GM19438 (cell line): Measurements from ENCODE around the gene DHRS12.

Experiments
- ATAC-seq: cut with Tn5 transposase; IDR thresholded peaks from one replicate; pipeline ENCODE4 v1.9.1; 2021; ENCODE audit warnings: low read depth; ENCODE audit not compliant: unreplicated experiment

Gene DHRS12, protein sequence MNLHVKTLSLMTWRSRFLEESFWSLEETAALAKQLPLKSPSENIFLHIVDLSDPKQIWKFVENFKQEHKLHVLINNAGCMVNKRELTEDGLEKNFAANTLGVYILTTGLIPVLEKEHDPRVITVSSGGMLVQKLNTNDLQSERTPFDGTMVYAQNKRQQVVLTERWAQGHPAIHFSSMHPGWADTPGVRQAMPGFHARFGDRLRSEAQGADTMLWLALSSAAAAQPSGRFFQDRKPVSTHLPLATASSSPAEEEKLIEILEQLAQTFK

DNA sequence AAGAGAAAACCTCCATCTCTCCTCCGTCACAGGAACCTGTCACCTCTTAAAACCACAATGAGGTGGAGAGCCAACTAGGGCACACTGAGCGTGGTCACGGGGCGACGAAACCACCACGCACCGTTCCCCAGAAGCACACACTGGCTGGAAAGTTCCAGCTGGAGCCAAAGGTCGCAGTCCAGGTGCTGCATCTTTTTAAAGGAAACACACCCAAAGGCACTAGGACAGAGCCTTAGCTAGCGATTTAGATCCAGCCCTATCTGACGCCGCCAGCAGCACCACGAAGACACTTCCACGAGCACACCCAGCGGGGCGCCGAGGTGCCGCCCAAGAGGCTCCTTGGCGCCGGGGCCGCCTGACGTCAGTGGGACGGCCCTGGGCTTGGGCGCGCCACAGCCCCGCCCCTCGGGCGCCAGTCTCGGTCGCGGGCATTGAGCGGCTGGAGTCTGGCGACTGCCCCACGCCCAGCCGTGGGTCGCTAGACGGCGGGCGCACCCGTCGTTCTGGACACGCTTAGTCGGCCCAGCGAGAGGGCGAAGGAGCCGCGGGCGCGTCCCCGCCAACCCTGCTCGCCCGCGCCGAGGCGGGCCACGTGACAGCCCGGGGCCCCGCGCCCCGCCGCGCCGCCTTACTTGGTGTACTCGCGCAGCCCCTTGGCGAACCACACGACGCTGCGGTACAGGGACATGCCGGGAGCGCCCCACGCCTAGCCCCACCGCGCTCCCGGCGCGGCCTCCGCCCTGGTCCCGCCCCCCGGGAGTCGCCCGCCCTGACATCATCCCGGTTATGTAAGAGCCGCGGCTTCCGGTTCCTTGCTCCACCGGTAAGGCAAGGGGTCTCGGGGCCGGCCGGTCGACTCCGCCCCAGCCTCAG, at the start of gene DHRS12:
Gene DHRS12 (minus strand): TSS at position 742 of the 873 bp plus-strand sequence. CDS start 4,504 bp downstream, outside the sequence.
- ATAC-seq: peak; percentile 89

DNA sequence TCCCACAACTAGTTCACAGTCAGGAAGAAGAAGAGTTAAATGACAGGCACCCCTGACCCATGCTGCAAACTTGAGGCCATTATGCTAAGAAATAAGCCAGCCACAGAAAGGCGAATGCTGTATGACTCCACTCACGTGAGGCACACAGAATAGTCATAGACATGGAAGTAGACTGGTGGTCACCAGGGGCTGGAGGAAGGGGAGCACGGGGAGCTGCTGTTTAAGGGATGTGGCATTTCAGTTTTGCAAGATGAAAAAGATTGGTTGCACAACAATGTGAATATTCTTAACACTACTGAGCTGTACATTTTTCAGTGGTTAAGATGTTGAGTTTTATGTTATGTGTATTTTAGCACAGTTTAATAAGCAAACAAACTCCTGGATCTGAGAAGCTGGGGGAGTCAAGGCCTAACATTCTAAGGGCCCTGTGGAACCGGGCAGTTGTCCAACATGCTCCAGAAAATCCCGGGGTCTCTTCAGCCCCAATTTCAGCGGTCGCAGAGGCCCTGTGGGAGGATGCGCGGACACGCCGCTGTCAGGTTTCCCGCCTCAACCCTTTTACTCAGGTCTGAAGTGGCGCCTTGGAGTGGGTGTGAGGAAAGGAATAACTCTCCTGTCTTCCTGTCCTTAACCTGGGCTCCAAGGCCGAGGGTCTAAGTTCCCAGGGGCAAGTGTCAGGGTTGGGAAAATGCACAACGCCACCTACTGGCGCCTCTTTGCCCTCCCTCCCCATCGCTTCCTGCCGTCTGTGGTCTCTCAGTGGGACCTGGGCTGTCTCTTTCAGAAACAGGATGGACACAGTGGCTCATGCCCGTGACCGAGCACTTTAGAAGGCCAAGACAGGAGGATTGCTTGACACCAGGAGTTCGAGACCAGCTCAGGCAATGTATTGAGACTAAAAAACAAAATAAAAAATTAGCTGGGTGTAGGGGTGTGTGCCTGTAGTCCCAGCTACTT, 45.5 kb upstream of the DHRS12 start:
- ATAC-seq: no peak

DNA sequence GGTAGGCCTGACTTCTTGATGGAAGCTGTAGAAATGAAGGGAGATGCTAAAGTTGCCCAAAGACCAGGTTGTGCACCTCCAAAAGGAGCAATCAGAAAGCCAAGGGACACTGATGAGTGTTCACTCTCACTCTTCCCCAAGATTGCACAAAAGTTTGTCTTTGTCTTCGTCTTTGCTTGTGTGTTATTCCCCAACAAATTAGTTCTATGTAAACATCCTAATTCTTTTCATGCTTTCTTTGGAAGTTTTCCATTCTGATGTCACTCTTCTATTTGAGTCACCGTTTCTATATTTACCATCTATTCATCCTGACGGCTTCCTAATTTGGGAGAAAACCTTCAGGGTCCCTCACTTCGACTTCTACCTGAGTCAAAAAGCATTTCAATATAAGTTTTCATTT, 44.7 kb upstream of the DHRS12 start:
- ATAC-seq: no peak

DNA sequence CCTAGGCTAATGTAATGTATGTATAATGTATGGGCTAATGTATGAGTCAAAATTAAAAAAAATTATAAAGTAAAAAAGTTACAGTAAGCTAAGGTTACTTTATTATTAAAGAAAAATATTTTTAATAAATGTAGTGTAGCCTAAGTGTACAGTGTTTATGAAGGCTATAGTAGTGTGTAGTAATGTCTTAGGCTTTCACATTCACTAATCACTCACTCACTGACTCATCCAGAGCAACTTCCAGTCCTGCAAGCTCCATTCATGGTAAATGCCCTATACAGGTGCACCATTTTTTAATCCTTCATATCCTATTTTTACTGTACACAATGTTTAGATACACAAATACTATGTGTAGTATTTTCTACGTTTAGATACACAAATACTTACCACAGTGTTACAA, 42.8 kb upstream of the DHRS12 start:
- ATAC-seq: no peak

DNA sequence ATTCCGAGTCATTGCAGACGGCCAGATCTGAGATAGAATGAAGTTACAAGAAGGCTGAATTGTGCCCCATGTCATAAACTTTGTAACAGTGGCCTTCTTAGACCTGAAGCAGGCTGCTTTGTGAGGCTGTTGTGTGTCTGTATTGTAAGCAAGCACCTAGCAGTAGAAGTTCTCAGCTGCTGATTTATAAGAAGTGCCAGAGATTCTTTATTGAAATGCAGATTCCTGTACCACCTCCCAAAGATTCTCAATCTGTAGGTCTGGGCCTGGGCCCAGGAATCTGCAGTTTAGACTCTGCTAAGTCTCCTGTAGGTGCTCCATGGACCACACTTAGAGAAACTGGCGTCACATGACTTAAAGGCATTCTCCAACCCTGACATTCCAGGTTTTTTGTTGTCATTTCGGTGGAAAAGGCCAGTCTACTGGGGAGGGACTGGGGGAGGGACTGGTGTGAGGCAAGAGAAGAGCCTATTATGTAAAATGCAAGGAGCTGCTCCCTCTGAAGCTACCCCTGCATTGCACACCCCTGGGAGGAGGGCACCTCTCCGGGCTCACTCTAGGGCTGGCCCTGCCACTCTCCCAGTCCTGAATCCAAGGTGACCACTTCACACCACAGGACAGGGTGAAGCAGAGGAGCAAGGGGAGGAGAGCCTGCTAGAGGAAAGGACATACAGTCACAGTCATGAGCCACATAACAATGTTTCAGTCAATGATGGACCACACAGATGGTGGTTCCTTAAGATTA, 41.8 kb upstream of the DHRS12 start:
- no peak for ATAC-seq

DNA sequence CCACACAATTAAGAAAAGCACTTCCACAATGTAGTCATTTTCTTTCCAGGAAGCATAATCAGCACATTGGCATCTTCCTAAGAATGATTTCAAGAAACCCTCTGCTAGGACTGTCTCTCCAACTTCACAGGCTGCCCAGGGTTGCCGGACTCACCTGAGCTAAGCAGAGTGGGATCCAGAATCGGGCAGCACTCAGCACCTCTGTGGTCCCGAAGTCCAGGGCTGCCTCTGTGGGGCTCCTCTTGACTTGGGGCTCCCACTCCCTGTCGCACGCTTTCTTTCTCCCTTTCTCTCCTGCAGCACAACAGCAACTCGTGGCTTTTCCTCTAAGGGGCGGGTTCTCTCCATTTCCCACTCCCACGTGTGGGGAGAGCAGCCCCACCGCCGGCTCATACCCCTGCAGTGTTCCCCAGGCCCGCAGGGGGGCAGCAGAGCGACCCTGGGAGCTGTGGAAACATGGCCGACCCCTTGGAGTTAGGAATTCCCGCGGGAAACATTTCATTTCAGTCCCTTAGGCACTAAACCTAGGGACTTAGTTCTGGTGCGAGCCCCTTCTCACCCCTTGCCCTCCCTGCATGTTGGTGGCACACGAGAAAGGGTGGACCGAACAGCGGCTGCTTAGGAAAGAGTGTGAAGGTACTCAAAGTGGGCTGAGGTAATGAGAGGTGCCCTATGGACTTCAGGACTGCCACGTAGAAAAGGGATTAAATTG, 41.1 kb upstream of the DHRS12 start, which contains the start of gene TMEM272:
Gene TMEM272 (minus strand): TSS at position 316 of the 712 bp plus-strand sequence. CDS start 6,647 bp downstream, outside the sequence.
- peak; percentile 67 for ATAC-seq

DNA sequence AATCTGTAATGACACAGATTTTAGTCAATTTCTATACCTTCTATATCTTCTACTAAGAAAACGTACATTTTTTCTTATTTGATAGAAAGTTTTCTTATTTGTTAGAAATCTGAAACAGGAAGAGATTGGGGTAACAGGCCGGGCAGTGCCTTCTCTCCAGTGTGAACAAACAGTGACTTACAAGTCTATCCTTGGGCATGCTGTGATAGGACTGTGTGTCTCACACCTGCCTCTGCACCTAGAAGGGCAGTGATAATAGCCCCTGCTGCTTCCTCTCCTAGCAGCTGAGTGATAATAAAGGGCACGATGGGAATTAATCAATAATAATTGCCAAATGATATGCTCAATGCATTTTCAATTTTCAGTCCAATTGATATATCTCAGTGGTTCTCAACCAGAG, 39.6 kb upstream of the DHRS12 start:
- no peak for ATAC-seq

DNA sequence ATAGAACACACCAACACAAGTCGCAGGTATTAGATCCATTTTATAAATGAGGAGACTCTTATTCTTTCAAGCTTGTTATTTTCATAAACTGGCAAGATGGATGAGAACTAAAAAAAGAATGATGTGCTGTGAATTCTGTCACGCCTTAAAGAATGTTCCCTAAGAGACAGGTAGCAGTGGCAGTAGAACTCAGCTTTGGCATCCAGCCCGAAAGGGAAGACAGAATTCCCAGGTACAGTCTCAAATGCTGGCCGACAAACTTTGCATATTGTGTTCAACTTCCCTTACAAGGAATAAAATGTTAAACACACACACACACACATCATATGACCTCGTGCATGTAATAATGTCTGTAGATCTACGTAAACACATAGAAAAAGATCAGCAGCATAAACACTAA, 37.8 kb upstream of the DHRS12 start:
- no peak for ATAC-seq

DNA sequence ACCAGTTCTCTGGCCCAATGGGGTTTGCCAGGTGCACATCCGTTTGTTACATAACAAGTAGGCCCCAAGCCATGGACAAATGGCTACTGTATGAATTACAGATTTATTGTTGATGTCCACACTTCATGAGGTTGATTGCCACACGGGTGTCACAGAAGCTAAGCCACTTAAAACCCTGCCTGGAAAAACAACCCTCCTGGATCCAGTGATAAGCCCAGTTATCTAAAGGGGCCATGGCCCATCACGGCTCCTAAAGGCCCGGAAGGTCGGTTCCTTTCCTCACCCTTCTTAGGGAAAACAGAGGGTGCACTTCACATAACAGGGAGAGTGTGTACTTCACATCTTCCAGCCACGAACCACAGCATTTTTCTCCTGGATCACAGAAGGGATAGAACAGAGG, 37.0 kb upstream of the DHRS12 start:
- no peak for ATAC-seq

DNA sequence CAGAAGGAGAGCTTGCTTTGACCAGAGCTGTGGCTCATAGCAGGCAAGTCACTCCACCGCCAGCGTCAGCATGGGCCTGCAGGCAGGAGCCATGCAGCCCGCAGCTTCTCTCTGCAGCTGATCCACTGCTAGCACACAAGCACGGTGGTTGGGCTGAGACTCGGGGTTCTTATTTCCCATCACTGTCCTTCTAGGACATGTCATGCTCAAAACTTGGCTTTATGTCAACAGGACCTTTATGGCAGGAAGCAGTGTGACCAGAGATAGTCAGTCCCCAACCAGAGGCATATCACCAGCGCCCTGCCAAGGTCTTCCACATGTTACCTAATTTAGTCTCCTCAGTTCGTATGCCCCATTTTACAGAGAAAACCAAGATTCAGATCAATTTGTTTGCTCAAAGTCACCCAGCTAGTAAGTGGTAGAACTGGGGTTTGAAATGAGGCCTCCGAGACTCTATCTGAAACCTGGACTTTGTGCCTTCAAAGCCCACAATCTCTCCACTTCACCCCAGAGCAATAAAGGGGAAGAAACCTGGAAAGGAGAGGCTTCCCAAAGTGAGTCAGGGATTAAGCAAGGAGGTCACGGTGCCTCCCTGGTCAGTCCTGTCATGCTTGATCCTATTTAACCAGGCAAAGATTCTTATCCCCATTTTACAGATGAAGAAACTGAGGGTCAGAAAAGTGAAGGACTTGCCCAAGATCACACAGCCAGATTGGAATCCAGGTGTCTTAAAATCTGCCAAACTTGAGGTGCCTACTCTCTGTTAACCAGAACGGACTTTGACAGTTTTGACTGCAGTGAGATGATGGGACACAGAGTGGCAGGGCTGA, 36.0 kb upstream of the DHRS12 start:
- no peak for ATAC-seq

DNA sequence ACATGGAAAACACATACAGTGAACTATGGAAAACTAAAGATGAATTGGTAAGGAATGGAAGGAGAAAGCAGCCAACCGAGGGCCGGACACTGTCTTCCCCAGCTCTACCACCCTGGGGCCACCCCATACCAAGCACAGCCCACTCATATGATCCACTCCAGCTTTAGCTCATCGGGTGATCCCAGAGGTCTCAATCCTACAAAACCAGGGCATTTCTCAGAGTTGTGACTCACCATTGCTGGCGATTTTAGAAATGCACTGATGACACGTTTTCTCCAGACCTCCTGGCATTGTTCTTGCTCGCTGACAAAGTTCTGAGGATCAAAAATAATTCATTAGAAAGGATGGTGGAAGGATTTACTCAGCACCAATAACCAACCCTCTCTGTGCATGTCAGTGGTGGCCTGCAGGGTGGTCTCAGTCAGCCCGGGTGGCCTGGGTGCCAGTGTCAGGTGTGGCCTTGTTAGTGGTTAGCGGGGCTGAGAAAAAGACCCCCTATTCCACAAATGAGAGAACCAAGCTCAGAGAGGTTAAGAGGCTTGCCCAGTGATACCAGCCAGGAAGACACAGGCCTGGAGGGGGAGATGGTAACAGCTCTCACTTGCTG, 34.4 kb upstream of the DHRS12 start:
- ATAC-seq: no peak

DNA sequence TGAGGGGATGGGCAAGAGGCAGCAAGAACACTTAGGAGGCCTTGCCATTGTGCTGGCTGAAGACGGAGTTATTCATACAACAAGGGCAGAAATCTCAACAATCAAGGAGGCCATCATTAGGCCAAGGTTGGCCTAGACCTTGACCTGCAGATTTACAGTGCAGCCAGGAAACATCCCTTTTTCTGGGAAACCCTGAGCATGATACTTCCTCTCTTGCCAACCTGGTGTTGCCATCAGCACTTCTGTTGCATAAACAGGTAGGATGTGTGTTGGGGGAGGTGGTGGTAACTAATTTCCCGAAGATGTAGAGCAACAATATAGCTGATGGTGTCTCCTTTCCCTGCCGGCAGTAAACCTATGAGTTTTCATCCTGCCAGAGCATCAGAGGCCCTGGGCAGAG, 33.1 kb upstream of the DHRS12 start:
- no peak for ATAC-seq

DNA sequence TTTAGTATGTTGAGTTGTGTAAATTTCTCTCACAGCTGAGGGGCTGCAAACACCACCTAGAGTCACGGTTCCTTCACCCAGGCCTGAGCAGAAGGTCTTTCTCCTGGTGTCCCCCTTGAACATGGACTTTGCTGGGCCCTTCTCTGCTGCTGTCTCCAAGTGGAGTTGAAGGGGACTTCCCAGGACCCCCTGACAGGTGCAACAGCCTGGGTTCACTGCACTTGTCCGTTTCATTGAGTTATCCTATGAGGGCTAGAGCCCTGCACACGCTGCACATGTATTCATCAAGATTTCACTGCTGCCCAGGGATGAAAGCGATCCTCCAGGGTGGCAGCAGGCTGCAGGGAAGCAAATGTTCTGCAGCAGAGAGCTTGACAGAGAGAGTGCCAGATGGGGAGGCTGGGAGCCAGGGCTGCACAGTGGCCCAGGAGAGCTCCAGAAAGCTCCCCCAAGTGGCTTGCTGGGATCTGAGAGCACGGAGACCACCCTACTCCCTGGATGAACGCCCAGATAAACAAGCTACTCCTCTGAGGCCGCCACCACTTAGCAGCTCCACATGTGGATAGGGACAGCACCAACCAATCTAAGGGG, 30.7 kb upstream of the DHRS12 start:
- ATAC-seq: no peak

DNA sequence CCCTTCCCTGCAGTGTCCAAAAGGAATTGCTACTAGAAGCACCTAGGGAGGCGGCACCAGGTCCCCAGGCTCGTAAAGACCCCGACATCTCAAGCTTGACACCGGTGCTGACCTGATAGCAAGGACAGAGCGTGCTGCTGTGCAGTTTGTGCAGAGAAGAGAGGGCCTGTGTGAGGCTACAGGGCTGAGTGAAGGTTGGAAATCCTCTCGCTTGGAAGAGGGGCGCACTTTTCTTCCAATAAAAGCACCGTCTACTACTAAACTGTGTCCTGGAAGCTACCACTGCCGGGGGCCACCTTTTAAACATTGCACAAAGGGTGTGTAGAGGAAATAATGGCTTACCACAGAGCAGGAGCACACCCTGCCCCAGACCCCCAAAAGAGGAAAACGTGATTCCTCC, 30.0 kb upstream of the DHRS12 start:
- ATAC-seq: no peak

DNA sequence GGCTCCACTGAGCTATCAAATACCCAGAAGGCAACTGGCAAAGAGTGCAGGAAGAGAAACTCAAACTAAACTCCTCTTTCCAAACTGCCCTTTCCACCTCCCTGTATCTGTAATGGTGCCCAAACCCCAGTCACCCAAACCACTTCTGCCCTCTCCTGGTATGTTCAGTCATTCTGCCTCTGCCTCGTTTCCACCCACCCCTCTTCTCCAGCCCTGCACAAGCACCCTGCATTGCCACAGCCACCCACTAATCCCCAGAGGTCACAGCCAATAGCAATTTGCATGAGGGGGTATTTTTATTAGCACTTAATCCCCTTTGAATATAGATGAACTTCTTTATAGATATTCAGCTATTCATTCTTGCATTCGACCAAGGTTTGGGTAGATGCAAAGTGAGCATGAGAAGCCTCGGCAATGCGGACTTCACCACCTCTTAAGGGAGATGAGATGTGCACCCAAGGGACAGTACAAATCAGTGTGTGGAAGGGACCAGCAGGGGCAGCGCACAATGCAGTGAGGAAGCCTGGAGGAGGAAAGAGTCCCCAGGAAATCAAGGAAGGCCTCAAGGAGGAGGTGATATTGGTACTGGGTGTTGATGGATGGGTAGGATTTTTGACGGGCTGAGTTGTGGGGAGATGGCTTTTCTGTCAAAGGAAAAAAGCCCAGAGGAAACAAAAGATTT, 28.6 kb upstream of the DHRS12 start:
- ATAC-seq: no peak

DNA sequence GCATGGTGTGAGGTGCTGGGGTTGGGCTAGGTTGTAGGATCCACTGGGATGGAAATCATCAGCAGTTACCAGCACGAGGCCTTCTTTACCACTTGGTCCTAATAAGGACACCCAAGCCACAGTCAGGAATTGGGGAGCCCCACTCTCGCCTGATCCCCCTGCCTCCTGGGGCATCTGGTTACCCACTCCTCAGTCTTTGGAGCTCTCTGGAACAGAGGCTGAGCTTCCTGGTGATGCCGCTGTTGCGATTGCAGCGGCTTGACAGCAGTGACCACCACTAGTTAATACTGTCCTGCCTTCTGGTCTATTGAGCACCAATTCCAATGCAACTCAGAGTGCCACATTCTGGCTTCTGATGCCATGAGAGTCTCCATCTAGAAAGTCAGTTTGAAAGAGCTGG, 27.6 kb upstream of the DHRS12 start:
- no peak for ATAC-seq

DNA sequence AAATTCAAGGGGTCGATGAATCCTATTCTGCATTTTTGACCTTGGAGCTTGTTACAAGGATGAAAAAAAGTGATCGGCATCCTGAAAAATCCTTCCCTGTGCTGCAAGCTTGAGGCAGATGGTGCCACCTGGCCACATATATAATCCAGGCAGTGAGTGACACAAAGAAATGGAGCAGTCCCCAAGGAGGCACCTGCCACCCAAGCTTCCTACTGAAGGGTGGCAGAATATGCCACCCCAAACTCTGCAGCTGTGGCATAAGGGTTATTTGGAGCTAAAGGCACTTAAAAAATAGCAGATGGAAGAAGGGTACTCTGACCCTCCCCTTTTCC, 25.6 kb upstream of the DHRS12 start:
- ATAC-seq: no peak
